ENCODE results near the gene DTNB.

- TF ChIP-seq, protein P1, sequence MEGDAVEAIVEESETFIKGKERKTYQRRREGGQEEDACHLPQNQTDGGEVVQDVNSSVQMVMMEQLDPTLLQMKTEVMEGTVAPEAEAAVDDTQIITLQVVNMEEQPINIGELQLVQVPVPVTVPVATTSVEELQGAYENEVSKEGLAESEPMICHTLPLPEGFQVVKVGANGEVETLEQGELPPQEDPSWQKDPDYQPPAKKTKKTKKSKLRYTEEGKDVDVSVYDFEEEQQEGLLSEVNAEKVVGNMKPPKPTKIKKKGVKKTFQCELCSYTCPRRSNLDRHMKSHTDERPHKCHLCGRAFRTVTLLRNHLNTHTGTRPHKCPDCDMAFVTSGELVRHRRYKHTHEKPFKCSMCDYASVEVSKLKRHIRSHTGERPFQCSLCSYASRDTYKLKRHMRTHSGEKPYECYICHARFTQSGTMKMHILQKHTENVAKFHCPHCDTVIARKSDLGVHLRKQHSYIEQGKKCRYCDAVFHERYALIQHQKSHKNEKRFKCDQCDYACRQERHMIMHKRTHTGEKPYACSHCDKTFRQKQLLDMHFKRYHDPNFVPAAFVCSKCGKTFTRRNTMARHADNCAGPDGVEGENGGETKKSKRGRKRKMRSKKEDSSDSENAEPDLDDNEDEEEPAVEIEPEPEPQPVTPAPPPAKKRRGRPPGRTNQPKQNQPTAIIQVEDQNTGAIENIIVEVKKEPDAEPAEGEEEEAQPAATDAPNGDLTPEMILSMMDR (IDR thresholded peaks at IDR 0.05): no peak
- TF ChIP-seq POLR2A (IDR thresholded peaks at IDR 0.05): no peak
Observed at GRCh38 chr2:25592766-25593292, 80.5 kb downstream of the DTNB start.

Measured in uterus (tissue), 2 donors.